DMS153 treated with DMSO at 0.1 percent for 48 hours (cell line): Measurements from ENCODE around the gene PLSCR1.
"Not testable (repeated sequence)": the region's sequence is repeated elsewhere in the genome, so short reads cannot be mapped to it uniquely, and the experiment has no call there.

ENCODE experiments used
- DNase-seq: peaks from one replicate; lab custom pipeline; 2025; ENCODE audit not compliant: unreplicated experiment; lab: John Stamatoyannopoulos, UW

PLSCR1 gene

DNA sequence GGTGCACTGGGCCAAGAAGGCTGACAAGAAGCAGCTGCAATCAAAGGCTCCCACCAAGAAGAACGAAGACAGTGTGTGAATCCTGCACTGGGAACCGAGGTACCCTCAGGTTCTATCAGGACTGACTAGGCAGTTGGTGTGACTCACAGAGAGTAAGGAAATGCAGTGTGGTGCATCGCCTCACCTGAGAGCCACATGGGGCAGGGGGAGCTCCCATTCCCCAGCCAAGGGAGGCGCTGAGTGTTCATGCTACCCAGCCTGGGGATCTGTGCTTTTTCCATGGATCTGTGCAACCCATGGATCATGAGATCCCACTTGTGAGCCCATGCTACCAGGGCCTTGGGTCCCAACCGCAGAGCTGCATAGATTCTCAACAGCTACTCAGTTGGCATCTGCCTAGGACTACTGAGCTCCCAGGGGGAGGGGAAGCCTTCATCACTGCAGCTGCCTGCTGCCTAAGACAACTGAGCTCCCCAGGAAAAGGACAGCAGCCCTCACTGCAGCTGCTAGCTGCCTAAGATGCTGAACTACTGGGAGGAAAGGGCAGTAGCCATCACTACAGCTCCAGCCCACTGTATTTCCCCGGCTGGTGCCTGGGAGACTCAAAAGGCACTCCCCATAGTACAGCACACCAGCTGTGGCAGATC is 68.2 kb downstream of the PLSCR1 start:
- DNase-seq = no peak

DNA sequence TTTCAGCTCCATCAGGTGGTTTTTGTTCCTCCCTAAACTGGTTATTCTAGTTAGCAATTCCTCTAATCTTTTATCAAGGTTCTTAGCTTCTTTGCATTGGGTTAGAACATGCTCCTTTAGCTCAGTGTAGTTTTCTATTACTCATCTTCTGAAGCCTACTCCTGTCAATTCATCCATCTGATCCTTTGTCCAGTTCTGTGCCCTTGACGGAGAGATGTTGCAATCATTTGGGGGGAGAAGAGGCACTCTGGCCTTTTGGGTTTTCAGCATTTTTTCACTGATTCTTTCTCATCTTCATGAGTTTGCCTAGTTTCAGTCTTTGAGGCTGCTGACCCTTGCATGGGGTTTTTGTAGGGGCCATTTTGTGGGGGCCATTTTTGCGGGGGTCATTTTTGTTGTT is 69.4 kb downstream of the PLSCR1 start:
- not testable (repeated sequence) for DNase-seq

DNA sequence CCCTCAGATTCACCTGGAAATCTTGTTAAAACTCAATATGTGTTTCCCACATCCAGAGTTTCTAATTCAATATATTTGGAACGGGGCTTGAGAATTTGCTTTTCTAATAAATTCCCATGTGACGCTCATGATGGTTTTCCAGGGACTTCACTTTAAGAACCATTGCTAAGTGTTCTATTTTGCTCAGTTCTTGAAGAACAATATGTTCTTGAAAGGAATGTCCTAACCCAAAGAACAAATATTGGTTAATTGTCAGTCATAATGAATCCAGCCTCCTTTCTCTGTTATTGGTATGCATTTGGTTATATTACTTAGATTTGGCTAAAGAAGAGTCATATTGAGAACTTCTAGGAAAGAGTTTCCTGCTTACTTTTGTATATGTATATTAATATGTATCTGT is 70.7 kb downstream of the PLSCR1 start:
- DNase-seq = no peak

DNA sequence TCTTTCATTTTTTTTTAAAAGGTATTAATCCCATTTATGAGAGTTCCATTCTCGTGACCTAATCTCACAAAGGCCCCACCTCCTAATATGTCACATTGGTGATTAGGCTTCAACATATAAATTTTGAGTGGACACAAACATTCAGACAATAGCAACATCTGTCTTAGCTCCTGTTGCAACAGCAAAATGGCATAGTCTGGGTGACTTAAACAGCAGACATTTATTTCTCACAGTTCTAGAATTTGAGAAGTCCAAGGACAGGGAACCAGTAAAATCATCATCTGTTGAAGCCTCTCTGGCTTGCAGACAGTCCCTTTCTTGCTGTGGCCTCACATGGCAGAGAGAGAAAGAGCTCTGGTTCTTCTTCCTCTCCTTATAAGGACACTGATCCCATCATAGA is 71.8 kb downstream of the PLSCR1 start:
- no peak for DNase-seq

DNA sequence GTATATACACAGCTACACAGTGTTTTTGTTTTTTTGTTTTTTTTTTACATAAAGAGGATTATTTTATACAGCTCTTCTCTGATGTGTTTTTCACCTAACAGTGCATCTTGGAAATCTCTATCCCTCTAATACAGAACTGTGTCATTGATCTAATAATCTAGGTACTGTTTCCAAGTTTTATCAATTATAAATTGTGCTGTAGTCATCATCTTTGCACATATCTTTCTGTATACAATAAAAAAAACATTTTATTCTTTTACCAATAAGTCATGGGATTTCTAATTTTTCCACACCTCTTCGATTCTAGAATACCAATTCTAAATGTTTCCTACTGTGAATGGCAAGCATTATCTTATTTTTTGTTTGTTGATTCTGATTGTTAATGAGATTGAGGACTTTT is 73.4 kb downstream of the PLSCR1 start:
- DNase-seq = no peak

DNA sequence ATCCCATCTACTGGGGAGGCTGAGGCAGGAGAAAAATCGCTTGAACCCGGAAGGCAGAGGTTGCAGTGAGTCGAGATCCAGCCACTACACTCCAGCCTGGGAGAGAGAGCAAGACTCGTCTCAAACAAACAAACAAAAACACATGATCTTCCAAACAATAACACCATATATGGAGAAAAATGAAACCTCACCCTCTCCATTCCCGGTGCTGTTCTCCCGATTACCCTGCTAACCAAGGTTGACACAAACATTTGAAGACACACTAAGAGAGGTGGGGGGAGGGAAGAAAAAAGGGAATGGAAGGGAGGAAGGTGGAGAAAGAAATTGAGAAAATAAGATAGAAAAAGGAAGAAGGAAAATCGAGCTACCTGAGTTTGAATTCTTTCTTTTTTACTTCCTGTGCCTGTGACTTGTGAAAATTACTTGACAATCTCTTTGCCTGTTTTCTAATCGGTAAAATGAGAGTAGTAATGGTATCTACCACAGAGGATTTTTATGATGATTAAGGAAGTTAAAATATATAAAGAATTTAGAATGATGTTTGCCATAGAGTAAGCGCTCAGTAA is 73.9 kb downstream of the PLSCR1 start:
- no peak for DNase-seq

DNA sequence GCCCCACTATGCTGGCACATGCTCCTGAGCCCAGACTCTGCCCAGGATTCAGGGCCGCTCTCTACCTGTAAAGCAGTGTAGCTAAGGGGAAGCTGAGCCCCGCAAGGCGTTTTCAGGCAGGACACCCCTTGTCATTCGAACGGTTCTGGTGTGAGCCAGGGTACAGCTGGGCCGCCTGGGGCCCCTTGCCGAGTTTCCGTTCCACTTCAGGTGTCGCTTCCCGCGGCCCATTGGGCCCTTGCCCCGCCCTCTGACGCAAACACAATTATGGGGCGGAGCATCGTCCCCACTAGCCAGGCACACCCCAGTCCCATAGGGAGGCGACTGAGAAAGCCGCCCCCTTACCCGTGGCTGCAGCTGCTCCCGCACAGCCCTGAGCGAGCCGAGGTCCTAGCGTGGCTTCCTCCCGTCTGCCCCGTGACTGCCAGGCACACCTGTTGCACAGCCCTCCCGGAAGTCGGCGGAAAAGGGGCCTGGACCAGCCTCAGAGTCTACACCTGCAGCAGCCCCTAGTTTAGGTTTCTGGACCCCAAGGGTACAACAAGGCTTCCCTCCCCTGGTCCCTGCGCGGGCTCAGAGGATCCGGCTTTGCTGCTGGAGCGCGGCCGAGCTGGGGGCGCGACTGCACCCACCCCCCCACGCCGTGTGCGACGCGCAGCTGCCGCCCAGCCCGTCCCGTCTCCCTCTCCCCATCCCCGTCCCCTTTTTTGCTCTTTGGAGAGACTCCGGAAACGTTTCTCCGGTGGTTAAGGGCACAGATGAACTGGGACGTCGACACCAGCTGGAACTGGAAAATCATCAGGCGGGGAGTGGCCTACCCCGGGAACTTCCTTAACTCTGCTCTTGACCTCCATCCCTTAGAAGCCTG is 75.0 kb downstream of the PLSCR1 start, which contains the start of gene PLSCR2:
PLSCR2 (minus strand) TSS at position 412 of the 868 bp plus-strand sequence. CDS start 9,657 bp downstream, outside the sequence.
- peak; percentile 55 for DNase-seq

DNA sequence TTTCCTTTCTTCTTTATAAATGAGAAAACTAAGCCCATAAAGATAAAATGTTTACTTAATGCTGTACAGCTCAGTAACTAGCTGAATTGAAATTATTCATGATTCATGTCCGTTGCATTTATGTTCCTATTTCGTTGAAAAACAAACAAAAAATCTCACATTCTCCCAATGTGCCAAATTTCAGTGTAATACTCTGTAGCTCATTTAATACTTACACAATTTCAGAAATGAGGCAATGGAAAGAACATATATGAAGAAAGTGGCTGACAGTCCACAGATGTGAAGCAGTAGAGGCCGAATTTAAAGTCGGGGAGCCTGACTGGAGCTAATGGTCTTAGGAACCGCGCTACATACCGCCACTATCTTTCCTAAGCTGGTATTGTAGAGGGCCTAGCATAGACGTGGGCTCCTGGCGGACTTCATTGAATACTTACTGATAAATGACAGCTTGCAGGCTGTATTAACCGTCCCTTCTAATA is 75.7 kb downstream of the PLSCR1 start:
- no peak for DNase-seq

DNA sequence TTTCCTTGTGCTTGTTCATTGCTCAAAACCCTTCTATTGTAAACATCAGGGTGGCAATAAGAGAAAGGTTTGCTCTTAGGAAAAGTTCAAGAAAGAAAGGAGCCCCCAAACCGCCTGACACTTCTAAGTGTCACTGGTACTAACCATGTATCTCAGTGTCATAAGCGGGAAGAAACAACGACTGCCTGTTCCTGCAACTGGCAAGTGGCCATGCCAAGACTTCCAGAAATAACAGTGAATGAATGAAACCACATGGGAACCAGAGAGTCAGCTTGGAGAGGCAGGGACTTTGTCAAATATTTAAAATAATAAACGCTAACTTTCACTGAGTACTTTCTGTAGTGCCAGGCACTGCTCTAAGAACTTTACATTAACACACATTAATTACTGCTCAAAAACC is 76.2 kb downstream of the PLSCR1 start:
- DNase-seq = no peak

DNA sequence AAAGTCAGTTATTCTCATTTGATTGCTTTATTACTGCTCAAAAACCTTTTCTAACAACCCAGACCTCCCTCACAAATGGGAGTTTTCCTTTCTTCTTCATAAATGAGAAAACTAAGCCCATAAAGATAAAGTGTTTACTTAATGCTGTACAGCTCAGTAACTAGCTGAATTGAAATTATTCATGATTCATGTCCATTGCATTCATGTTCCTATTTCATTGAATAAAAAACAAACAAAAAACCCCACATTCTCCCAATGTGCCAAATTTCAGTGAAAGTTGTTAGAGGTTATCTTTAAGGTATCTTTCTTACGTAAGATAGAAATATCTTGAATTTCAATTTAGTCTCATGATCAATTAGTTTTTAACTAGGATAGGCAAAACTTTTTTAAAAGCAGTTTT is 77.8 kb downstream of the PLSCR1 start:
- DNase-seq = no peak

DNA sequence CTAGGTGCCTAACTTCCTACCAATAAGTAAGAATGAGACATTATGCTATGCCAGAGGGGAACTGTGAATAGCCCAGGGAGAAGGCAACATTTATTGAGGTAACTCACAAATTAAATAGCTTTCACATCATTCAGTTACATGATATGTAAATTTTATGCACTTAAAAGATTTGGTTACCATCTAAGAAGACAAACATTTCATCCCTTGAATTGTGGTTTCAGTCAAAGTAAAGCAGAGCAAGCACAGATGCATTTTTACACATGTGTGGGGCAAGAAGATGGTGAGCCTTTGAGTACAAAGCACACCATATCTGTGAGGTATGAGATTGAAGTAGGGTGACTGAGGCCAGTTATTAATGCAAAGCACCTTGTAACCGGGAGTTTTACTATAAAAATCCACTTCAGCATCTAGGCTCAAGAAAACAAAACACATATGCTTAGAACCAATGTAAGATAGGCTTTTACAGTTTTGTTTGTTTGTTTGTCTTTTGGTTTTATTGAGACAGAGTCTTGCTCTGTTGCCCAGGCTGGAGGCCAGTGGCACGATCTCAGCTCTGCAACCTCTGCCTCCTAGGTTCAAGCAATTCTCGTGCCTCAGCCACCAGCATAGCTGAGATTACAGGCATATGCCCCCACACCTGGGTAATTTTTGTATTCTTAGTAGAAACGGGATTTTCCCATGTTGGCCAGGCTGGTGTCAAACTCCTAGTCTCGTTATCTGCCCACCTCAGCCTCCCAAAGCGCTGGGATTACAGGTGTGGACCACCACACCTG is 78.5 kb downstream of the PLSCR1 start:
- DNase-seq = no peak
